ENCODE measurements around the gene ANKS1B. TPM values are rescaled to one million over a fixed set of nuclear protein-coding genes. Genes with fewer than 3 reads are reported as not detected.
"Not testable (repeated sequence)": the region's sequence is repeated elsewhere in the genome, so short reads cannot be mapped to it uniquely, and the experiment has no call there.

Gene ANKS1B
- total and polyA plus RNA-seq, 11 donors = 0.62 to 5.8 (median 1.8) TPM

DNA sequence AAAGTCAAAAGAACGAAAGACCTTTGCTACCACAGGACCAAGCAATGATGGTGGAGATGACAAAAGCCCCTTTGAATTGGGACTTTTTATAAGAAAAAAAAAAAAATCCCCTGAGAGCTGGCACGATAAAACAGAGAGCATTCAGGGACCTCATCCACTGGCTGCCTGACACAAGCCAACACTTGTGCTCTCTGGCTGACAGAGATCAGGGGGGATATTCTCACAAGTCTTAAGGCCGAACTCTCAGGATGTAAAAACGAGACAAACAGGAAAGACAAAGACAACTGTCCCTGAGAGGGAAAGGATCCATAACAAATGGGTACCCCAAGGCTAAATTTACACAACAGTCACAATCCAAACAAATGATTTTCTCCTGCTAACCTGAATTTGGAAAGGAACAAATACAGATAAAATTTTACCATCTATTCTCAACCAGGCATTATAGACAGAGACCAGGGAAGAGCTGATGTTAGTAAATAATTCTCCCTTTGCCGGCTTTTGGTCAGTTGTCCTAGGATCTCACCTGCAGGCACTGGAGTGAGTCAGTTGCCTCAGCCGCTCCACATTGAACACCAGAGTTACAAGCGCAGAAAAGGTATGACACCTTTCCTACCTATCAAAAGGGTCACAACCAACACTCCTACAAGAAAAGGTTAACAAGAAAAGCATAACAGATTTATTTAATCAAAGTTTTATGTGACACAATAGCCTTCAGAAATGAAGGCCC lies 375.1 kb downstream of the ANKS1B start:
- no peak overlapping the region for H3K27ac ChIP-seq
- DNase-seq (no peak), ATAC-seq (no peak)
- H3K4me3 ChIP-seq = no peak overlapping the region
- TF ChIP-seq, protein P1, sequence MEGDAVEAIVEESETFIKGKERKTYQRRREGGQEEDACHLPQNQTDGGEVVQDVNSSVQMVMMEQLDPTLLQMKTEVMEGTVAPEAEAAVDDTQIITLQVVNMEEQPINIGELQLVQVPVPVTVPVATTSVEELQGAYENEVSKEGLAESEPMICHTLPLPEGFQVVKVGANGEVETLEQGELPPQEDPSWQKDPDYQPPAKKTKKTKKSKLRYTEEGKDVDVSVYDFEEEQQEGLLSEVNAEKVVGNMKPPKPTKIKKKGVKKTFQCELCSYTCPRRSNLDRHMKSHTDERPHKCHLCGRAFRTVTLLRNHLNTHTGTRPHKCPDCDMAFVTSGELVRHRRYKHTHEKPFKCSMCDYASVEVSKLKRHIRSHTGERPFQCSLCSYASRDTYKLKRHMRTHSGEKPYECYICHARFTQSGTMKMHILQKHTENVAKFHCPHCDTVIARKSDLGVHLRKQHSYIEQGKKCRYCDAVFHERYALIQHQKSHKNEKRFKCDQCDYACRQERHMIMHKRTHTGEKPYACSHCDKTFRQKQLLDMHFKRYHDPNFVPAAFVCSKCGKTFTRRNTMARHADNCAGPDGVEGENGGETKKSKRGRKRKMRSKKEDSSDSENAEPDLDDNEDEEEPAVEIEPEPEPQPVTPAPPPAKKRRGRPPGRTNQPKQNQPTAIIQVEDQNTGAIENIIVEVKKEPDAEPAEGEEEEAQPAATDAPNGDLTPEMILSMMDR (IDR thresholded peaks at IDR 0.05) = no peak
- no peak for TF ChIP-seq POLR2A (IDR thresholded peaks at IDR 0.05)
- no peaks in the 10 kb centered on the region for H3K36me3 ChIP-seq
- no peaks in the 10 kb centered on the region for H3K9me3 ChIP-seq
- 51 to 66% (median 53%) methylated on average over 7 of the region's 7 CpGs for WGBS, 4 donors
- H3K27me3 ChIP-seq = no peaks in the 10 kb centered on the region
- H3K4me1 ChIP-seq = no peaks in the 10 kb centered on the region
- intact Hi-C loops (cut with DNase I) = no loop called here

DNA sequence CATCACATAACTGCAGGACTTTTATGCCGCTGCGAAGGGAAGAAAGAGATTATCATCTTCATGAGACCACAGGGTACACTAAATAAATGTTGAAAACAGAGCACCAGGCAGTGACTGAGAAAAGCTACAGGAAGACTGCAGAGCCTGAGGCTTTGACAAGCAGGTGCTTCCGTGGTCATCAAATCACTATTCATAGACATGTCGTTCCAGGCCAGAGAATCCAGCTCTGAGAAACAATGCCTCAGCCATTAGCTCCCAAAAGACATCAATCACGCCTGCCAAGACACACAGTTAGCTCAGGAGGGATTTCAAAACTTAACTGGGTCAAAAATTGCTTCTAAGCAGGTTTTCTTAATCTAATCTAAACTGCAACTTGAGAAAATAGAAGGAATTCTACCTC lies 384.3 kb downstream of the ANKS1B start:
- intact Hi-C loops (cut with DNase I) = no loop called here
- no peaks in the 10 kb centered on the region for H3K4me1 ChIP-seq
- WGBS, 4 donors = 49 to 60% (median 55%) methylated on average over 5 of the region's 5 CpGs
- H3K9me3 ChIP-seq = peaks cover 0 to 4% (median 0%) of the 10 kb centered on the region in 12 donors
- no peak overlapping the region for H3K4me3 ChIP-seq
- no peak overlapping the region for H3K27ac ChIP-seq
- H3K27me3 ChIP-seq = no peaks in the 10 kb centered on the region
- H3K36me3 ChIP-seq = no peaks in the 10 kb centered on the region
- DNase-seq = no peak
- ATAC-seq = no peak
- TF ChIP-seq, protein P1 (IDR thresholded peaks at IDR 0.05) = no peak
- no peak for TF ChIP-seq POLR2A (IDR thresholded peaks at IDR 0.05)

DNA sequence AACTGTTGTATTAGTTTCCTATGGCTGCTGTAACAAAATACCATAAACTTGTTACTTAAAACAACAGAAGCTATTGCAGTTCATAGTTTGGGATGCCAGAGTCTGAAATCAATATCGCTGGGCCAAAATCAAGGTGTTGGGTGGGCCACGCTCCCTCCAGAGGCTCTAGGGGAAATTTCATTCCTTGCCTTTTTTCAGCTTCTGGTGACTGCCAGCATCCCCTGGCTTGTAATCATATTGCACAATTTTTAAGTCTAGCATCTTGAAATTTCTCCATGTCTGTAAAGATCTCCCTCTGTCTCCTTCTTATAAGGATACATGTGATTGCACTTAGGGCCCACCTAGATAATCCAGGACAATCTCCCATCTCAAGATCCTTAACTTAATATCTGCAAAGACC lies 386.0 kb downstream of the ANKS1B start:
- DNase-seq = no peak
- Histone ChIP-seq H3K9me3 (peaks cover 0 to 4% (median 0%) of the 10 kb centered on the region in 12 donors), H3K4me1 (no peaks in the 10 kb centered on the region), H3K27me3 (no peaks in the 10 kb centered on the region), H3K4me3 (no peak overlapping the region), H3K27ac (no peak overlapping the region), H3K36me3 (no peaks in the 10 kb centered on the region)
- WGBS, 4 donors = 78 to 85% (median 83%) methylated on average over 2 of the region's 2 CpGs
- TF ChIP-seq, protein P1 (IDR thresholded peaks at IDR 0.05) = no peak
- TF ChIP-seq POLR2A (IDR thresholded peaks at IDR 0.05) = no peak
- no peak for ATAC-seq
- intact Hi-C loops (cut with DNase I) = no loop called here

DNA sequence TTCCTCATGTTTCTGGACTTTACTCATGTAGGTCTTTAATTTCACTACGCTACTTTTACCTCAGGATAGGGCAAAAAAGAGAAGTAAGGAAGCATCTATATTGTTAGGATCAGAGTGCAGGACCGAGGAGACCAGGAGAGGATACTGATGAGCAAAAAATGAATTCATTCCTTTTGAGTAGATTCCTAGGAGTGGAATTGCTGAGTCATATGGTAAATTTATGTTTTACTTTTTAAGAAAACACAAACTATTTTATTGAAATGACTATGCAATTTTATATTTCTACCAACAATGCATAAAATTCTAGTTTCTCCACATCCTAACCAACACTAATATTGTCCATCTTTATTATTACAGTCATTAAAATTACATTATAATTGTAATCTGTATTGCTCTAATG lies 388.0 kb downstream of the ANKS1B start:
- no peak overlapping the region for H3K27ac ChIP-seq
- intact Hi-C loops (cut with DNase I) = no loop called here
- 65 to 76% (median 72%) methylated on average over 2 of the region's 2 CpGs for WGBS, 4 donors
- no peaks in the 10 kb centered on the region for H3K36me3 ChIP-seq
- TF ChIP-seq POLR2A (IDR thresholded peaks at IDR 0.05) = no peak
- TF ChIP-seq, protein P1 (IDR thresholded peaks at IDR 0.05) = no peak
- ATAC-seq = no peak
- no peaks in the 10 kb centered on the region for H3K27me3 ChIP-seq
- no peak overlapping the region for H3K4me3 ChIP-seq
- H3K9me3 ChIP-seq = peaks cover 0 to 2% (median 0%) of the 10 kb centered on the region in 12 donors
- no peaks in the 10 kb centered on the region for H3K4me1 ChIP-seq
- no peak for DNase-seq

DNA sequence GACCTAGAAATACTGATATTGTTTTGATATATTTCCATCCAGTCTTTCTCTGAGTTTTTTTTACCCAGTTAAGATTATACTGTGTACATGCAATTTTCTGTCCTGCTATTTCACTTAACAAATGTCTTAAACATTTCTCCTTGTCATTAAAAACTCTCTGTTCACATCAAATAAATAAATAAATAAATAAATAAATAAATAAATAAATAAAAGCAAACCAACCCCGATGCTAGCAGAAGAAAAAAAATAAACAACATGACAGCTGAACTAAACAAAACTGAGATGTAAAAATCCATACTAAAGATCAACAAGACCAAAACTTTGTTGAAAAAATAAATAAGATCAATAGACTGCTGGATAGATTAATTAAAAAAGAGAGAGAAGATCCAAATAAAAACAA lies 407.6 kb downstream of the ANKS1B start:
- DNase-seq; ATAC-seq; H3K4me1 ChIP-seq; H3K27ac ChIP-seq; intact Hi-C loops (cut with DNase I); H3K36me3 ChIP-seq; H3K4me3 ChIP-seq; H3K27me3 ChIP-seq: not testable (repeated sequence)
- WGBS, 4 donors = 53 to 81% (median 79%) methylated on average over 1 of the region's 1 CpG
- H3K9me3 ChIP-seq = peaks cover 0 to 21% (median 0%) of the 10 kb centered on the region in 12 donors
